G401.6 (cell line): ENCODE measurements around the gene TSPAN7.

Experiments used
- FAIRE-seq: peaks from 2 replicates; lab custom pipeline; 2012; peaks lifted over from hg19 to GRCh38; lab: Jason Lieb, UNC

TSPAN7 gene

DNA sequence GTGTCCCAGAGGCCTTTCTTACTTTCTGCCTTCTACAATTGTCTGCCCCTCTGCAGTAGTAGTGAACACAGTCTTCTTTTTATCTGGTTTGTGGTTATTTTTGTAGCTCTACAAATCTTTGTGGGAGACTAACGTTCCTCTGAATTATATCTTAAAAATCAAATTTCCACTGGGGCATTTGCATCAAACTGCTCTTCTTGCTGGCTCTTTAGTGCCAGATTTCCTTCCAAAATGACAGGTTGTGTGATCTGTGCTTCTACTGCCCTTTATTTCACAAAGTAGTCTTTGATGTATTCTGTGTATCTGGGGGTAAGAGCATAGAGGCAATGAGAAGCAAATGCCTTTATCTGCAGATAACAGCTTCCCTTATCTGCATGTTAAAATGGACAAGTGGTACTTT lies 34.5 kb downstream of the TSPAN7 start:
- no peak for FAIRE-seq

DNA sequence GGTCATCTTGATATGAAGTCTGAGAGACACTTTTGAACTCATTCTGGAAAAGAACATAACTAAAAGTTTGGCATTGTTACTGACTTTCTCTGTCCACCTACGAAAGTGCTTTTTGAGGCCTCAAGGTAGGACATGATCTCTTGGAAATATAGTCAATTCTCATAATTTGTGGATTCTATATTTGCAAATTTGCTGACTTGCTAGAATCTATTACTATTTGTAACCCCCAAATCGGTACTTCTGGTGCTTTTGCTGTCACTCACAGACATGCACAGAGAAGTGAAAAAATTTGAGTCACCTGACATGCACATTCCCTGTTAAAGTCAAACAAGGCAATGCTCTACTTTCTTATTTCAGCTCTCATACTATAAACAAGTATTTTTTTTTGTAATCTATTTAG lies 35.6 kb downstream of the TSPAN7 start:
- no peak for FAIRE-seq

DNA sequence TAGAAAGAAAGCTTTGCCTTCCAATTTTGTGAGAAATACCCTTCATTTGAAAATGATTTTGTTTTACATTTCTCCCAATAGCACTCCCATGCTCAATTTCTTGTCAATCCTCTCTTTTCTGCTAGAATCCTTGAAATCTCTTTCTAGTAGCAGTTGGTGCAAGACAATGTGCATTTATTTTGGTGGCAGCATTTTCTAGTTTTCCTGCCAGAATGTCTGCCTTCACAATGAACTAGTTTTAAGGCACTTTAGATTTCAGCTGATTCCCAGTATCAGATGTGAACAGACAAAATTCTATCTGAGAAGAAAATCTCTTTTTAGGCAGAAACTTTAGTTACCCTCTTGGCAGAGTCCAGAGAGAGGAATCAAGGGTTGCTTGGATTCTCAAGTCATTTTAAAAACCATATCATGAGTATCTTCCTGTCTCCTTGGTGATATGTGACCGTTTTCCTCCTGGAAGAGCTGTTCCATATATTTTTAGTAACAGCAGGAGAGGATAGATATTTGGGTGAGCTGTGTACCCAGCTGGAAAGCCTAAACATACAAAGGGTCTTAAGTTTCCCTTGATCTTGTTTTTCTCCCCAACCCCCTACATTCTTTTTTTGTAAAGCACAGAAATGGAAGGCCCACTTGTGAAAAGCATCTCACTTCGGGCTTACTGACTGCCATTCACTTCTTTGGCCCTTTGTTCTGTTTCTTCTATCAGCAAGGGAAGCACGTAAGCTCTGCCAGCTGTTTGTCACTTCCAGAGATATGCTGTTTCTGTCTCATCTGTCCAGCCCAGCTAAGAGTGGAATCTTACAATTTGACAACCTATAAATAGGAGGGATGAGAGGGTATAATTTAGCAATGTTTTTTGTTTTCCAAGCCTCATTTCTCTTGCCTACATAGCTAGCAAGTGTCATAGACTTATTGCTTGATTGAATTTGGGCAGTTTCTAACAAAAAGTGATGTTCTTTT lies 38.7 kb downstream of the TSPAN7 start:
- FAIRE-seq, result no peak

DNA sequence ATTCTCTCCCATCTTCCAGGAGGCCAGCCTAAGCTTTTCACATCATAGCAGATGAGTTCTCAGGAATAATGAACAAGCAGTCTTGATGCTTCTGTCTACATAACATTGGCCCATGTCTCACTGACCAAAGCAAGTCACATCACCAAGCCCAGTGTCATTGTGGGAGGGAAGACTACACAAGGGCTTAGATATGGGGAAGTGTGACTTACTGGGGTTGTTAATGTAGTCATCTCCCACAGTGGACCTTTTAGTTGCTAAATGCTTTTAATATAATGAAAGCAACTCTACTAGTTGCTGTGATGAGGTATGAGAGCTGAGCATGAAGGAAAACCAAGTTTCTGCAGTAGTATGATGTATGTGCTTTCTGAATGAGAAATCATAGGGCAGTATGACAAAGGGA lies 40.5 kb downstream of the TSPAN7 start:
- FAIRE-seq, result no peak

DNA sequence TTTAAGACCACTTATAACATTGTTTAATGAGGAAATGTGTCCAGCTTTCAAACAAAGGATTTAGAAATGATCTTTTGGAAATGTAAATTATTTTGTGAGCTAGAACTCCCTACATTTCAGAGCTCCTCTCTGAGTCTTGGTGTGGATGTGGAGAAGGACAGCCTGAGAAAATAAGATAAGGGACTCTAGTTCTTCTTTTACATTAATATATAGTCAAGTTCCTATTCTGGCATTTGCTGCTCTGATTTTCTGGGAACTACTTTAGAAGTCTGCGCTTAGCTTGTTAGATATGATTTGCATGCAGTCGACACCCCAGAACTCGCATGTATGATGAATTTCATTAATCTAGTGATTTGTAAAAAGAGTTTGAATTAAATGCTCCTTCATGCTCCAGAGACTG lies 45.5 kb downstream of the TSPAN7 start:
- no peak for FAIRE-seq

DNA sequence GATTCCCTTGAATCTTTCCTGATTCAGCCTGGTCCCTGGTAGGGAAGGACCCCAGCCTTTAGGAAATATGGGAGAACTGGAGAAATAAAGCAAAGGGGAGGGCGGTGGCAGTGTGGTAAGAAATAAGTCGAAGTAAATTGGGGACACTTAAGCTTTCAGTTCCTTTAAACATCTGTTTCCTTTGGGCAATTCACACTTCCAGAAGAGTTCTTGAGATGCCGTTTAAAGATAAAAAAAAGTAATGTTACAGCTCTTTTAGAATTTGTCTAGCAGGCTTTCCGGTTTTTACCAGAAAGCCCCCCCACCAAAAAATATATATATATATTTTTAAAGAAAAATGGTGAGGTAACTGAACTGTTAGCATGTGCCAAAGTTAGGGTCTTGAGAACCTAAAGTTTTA lies 46.6 kb downstream of the TSPAN7 start:
- no peak for FAIRE-seq

DNA sequence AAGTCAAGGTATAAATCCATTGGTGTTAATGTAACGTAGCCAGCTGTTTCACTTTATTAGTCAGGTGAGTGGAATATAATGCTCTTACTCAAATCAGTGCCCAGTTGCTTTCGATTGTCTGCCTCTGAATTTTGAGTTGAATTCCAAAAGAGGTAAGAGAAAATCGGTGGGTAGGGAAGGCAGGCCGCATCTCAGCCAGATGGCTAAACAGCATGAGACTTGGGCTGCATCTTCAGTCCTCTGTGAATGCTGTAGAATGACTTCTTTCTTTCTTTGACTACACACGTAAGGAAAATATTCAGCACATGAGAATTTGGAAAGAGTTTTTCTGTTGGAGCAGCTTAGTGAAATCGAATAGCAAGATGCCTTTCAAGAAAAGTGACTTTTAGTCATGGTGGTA lies 49.5 kb downstream of the TSPAN7 start:
- no peak for FAIRE-seq

DNA sequence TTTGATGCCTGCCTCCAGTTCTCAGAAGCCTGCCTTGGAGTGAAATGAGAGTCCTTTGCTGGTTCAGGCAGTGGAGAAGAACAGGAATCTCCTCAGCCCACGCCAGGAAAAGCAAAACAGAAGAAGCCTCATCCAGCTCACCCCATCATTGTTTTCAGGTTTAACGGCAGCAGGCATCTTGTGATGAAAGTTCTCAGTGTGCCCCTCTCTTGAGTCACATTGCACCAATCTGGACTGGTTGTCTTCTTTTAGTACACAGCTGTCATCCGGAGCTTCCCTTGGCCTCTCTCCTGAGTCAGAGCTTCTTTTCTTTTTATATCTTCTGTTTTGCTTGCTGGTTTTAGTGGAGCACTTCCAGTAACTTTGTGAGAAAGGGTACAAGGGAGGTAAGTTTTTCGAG lies 50.9 kb downstream of the TSPAN7 start:
- no peak for FAIRE-seq

DNA sequence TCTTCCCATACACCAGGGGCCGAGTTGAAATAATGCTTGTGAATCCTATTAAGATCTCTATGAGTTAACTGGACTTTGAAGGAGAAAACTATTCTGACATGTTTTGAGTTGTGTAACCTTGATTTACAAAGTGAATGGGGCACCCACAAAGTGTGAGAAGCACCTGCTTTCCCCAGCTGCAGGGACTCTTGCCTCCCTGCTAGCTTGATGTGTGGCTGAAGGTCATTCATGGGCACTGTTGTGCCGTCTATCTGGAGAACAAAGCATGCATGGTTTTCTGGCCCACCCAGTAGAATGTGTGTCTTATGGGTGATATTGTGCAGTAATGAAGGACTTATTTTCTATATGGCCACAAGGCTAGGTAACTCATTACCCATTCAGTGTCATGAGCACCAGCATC lies 53.1 kb downstream of the TSPAN7 start:
- FAIRE-seq, result no peak

DNA sequence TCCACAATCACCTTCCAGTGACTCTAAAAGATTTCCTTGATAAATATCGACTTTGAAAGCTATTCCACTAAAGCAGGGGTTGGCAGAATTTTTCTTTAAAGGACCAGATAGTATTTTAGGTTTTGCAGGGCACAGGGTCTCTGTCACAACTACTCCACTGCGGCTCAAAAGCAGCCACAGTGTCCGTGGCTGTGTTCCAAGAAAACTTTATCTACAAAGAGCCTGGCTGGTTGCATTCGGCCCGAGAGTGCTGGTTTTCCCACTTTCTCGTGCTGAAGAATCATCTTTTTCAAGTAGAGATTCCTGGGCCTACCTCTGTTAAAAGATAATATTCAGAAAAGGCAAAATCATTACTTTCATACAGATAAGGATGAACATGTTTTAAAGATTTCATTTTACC lies 55.6 kb downstream of the TSPAN7 start:
- FAIRE-seq, result no peak

DNA sequence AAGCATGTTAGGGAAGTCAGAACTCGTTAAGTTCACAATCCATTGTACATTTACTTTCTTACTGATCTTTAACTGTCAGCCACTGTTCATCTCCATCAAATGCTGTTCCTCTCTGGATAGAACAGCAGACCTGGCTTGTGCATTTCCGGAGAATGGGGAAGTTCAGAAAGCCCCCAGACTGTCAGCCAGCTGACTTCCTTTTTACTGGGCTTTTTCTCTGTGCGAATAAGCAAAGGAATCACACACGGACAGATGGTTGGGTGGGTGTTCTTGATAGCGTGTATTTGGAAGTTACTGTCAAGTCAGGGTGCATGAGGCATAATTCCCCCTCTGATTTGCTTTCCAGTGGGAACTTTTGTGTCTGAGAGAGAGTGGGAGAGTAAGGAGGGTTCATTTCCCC lies 56.8 kb downstream of the TSPAN7 start:
- no peak for FAIRE-seq

DNA sequence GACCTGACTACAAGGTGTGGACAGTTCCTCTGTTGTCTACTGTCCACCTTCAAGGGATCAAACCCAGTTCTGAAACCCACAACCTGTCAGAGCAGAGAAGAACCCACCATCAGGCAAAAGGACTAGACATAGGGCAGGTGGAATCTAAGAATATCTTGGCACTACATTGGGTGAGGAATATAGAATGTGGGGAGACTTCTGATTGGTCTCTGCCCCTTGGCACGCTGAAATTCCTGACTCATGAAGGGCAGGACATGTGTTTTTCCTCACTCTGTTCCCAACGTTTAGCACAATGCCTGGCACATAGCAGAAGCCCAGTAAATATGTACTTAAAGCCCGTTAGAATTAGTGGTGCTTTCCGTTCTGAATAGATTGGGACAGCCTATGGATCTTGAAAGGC lies 59.3 kb downstream of the TSPAN7 start:
- no peak for FAIRE-seq

DNA sequence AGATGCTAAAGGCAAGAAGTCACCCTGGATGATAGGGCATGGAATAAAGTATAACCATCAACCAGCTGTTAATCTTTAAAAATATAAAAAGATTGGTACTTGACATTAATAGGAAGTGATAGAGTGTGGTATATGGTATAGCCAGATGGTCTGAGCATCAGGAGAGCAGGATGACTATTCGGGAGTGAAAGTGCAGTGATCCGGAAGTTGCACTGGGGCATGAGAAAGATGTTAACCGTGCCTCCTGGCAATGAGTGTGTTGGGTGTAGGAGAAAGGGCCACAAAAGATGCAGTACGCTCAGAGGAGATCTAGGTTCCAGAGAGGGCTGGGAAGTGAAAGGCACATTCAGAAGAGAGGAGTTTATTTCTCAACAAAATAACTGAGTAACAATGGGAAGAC lies 65.0 kb downstream of the TSPAN7 start:
- FAIRE-seq, result no peak

DNA sequence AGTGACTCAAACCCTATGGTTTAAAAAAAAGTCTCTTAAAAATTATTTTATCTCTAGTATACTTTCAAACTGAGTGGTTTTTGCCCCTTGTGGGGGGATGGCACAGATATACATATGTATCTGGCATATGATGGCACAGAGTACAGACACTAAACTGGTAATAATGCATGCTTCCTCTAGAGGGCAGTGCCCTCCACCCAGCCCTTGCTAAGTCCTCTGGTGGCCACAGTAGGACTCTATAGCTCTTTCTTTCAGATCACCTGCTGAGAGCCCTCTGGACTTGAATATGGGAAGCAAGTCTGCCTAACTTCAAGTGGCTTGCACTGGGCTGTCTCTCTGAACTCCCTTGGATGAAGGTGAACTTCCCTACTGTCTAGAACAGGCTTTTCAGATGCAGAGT lies 66.3 kb downstream of the TSPAN7 start:
- FAIRE-seq, result no peak

DNA sequence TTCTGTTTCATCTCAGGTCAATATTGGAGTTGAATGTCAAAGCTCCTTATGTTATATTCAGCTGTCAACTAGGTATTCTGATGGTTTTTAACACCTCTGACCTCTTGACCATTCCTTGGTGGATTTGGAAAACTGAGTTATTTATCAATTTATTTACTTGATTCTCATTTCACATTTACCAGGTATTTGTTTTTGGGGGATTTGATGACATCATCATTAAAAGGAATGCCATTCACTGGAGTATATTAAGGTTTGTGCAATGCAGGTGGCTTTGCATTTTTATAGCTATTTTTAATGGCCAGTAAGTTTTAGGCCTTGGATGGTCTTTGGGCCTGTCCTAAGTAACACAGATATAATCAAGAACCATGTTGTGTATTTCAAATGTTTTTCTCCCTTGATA lies 67.2 kb downstream of the TSPAN7 start:
- FAIRE-seq, result no peak

DNA sequence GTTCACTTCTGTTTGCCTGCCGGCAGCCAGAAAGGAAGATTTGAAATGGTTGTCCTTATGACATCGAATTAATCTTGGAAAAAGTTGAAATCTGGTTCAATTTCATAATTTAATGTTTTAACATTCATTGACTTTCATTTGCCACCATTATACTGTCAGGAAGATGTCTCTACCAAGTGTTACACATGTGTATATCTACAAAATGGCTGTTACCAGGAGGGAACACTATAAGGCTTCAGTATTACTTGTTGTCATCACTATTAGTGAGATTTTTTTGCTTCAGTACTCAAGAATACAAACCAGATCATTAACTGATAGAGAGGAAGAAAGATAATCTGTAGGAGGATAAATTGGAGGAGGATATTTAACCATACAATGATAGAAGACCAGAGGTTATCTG lies 71.2 kb downstream of the TSPAN7 start:
- no peak for FAIRE-seq

DNA sequence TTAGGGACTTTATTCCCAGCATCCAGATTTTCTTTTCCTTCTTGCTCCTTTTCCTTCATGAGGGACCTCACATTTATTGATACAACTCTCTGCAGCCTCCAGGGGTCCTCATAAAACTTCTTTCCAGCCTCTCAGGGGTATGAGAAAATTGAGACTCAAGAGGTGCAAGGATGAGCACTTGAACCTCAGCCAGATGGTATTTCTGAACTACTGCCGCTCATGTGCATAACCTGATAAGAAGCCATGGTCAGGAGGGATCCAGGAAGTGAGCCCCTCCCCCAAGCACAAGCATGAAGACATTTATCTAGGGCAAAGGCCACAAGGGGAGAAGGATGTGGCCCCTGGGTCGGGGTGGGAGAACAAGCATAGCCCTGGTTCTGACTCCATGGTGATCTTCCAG lies 73.3 kb downstream of the TSPAN7 start:
- FAIRE-seq, result no peak

DNA sequence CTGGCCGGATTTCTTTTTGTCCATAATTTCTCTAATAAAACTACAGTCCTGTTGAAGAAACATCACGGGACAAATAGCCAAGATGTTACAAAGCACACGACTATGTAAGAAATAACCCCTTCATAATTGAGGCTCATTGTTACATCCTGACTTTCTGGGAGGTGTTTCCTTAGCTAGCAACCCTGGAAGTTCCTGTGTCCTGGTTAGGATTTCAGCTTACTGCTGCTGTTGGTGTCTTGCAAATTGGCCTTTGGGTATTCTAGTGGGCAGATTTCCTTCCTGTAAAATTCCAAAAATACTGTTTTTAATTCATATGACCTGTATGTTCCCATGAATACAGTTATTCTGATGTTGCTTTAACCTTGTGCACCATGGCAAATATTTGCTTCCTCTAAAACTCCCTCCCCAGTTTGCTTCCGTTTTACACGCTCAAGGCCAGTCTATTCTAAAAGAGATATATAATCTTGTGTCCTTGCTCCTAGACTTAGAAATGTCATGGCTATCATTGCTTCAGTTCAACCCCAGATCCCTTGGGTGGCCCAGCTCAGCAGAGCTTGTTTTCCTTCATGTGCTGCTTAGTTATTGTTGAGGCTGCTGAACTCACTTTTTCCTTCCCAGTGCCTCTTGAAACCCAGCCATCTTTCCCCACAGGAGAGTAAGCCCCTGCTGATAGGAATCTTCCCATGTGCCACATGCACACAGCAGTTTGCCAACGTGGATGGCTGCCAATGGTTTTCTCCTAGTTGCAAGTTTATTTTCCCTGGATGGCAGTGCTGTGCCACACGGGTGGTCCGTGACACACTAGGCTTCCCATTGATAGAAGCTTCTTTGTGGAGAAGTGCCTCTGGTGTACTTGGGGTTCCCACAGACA lies 75.8 kb downstream of the TSPAN7 start:
- no peak for FAIRE-seq

DNA sequence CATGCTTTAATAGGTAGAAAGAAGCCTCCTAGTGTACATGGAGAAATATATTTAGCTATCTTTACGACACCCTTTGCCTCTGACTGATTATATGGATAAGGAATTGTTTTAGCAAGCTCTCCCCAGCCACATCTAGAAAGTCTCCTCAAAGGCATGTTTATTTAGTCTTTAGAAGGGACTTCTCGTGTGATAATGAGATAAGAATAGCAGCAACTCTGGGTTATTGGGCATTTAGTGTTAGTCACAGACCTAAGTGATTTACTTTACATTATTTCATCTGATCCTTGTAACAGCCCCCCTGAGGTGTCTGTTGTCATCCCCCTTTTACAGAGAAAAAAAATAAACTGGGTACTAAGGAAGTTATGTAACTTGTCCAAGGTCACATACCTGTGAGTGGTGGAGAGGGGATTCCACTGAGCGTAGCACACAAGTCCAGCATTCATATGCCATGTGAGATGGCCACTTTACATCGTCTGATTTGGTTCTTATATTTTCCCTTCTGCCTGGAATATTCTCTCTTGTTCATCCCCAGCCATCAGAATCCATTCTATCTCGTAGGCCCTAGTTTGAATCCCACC lies 77.7 kb downstream of the TSPAN7 start:
- FAIRE-seq, result no peak

DNA sequence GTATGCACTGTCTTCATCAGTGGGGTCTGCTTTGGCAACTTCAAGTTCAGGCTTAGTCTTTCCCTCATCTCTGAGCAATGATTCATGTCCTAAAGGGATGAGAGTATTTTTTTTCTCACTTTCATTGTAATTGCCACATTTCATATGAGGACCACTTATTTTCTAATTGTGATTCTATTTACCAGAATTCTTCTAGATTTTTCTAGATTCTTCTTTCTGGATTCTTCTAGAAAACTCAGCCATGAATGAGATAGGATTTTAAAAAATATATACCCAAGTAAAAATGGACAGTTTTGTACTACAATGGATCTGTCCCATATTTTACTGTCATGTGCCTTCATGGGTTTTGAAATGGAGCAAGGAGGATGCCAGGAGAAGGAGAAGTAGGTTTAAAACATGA lies 78.4 kb downstream of the TSPAN7 start:
- FAIRE-seq, result no peak

DNA sequence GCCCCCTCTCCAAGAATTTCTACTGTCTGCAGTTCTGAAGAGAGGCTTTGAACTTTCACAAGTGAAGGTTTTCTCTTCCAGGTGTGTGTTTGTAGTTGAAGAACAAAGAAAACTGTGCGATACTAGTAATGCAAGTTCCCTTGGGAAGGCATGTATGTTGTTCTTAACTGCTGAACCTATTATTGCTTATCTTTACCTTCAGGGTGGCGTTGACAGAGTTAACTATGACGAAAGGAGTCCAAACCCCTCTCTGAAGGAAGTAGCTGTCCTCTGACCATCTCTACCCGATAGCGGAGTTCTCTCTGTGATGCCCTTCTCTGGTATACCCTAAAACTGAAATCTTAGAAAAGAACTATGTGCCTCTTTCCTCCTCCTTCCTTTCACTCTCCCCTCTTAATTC lies 79.9 kb downstream of the TSPAN7 start:
- no peak for FAIRE-seq

DNA sequence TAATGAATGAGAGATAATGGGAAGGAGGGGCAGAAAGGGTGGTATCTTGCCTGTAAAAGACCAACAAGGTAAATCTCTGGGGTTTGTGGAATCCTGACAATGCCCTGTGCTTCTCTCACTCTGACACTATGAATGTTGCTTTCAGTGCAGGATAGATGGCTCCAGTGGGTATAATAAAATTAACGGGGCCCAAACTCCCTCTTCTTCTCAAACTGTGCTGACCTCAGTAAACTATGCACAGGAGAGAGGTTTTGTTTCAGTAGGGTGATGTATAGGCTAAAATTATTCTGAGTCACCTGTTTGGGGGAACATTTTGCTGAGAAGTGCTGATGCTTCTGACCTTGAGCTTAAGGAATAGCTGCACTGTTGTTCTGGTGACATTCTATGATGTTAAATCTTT lies 82.6 kb downstream of the TSPAN7 start:
- FAIRE-seq, result no peak

DNA sequence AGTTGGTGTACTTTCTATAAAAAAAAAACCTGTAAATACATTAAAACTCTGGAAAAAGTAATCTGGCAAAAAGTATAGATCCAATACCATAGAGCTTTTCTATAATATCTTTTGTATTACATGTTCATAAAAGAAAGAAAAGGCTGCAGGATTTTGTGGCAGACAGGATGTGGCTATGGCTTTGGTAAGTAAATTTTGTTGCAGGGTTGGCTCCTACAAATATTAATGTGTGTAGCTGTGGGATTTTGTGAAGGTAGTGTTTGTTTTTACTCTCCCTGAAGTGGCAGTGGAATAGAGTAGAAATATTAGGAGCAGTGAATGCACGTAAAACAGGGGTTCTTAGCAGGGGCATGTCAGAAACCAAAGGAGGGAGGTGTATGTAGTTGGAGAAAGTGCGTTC lies 84.8 kb downstream of the TSPAN7 start:
- FAIRE-seq, result no peak
